Keratinocyte (primary cell): ENCODE measurements around the gene GPRC5C.

Experiments used
- EZH2 ChIP-seq: IDR thresholded peaks from one replicate; pipeline ENCODE4 v1.6.1; 2012; ENCODE audit warnings: inconsistent platforms, mild to moderate bottlenecking, low read length, moderate library complexity
- TF ChIP-seq, protein P1 (sequence below), 3 experiments: IDR thresholded peaks in 1 of 3; conservative IDR thresholded peaks in 1 of 3; optimal IDR thresholded peaks in 1 of 3; 2 replicates in 2 of 3; 3 replicates in 1 of 3; pipeline versions ENCODE3 to v1.5.1; 2011; ENCODE audit warnings: low read length in 3 of 3, mild to moderate bottlenecking in 3 of 3, moderate library complexity in 2 of 3, control low read depth in 1 of 3, inconsistent platforms in 1 of 3; ENCODE audit not compliant: insufficient read depth in 2 of 3; ENCODE audit errors: extremely low read depth in 1 of 3

DNA sequence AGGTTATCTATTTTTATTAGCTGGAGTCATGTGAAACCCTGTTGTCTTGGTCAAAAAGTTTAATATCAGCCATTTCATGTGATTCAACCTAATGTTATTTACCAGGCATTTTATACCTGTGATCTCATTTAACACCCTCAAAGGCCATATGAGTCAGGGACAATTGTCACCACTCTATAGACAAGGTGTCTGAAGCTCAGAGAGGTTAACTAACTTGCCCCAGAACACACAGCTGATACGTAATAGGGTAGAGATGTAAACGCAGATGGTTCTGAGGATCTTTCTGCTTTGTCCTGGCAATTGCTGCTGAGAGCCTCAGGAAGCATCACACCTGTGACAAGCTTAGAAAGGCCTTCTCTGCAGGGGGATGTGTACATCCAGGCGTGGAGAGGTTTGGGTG is 39.5 kb downstream of the GPRC5C start:
- TF ChIP-seq, protein P1, sequence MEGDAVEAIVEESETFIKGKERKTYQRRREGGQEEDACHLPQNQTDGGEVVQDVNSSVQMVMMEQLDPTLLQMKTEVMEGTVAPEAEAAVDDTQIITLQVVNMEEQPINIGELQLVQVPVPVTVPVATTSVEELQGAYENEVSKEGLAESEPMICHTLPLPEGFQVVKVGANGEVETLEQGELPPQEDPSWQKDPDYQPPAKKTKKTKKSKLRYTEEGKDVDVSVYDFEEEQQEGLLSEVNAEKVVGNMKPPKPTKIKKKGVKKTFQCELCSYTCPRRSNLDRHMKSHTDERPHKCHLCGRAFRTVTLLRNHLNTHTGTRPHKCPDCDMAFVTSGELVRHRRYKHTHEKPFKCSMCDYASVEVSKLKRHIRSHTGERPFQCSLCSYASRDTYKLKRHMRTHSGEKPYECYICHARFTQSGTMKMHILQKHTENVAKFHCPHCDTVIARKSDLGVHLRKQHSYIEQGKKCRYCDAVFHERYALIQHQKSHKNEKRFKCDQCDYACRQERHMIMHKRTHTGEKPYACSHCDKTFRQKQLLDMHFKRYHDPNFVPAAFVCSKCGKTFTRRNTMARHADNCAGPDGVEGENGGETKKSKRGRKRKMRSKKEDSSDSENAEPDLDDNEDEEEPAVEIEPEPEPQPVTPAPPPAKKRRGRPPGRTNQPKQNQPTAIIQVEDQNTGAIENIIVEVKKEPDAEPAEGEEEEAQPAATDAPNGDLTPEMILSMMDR (optimal IDR thresholded peaks at IDR 0.05 in 1 of 3, IDR thresholded peaks at IDR 0.05 in 1 of 3, conservative IDR thresholded peaks at IDR 0.05 in 1 of 3; ENCODE audit: extremely low read depth in 1 of 3, insufficient read depth in 2 of 3, low read length in 3 of 3): no peak
- no peak for TF ChIP-seq EZH2
